GM18511 (cell line): Measurements from ENCODE around the gene XPO5.
"Not testable (repeated sequence)": the region's sequence is repeated elsewhere in the genome, so short reads cannot be mapped to it uniquely, and the experiment has no call there.

Source experiments
- ATAC-seq: cut with Tn5 transposase; IDR thresholded peaks from one replicate; pipeline ENCODE4 v1.9.1; 2021; ENCODE audit warnings: mild to moderate bottlenecking, moderate library complexity; ENCODE audit not compliant: unreplicated experiment

The XPO5 gene

DNA sequence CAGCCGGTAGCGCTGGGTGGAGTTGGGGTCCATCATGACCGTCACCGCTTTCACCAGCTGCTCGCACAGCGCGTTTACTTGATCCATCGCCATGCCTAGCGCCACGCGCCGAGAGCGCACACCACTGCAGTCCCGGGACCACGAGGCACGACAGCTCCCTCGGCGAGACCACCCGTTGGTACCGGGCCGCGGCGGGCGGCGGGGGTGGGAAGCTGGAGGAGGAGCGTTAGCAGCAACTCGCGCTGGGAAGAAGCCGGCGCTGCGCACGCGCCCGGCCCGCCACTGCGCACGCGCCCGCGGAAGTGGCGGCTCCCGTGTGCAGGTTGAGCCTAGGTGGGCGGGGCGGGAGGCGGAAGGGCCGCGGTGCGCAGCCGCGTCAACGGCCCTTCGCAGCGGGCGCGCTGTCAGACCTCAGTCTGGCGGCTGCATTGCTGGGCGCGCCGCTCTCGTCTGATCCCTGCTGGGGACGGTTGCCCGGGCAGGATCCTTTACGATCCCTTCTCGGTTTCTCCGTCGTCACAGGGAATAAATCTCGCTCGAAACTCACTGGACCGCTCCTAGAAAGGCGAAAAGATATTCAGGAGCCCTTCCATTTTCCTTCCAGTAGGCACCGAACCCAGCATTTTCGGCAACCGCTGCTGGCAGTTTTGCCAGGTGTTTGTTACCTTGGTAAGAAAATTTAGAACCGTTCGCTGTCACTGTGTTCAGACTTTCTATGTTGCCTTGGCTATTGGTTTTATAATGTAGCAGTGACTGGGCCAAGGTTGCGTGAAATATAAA is at the start of gene XPO5, which contains the start of gene POLH:
TSS of gene XPO5 (minus strand) at position 267 of the 780 bp plus-strand sequence. CDS start at position 93, 174 bp downstream.
TSS of gene POLH (plus strand) at position 414 of the 780 bp plus-strand sequence. CDS start 6,135 bp downstream, outside the sequence.
- ATAC-seq = peak; percentile 88

DNA sequence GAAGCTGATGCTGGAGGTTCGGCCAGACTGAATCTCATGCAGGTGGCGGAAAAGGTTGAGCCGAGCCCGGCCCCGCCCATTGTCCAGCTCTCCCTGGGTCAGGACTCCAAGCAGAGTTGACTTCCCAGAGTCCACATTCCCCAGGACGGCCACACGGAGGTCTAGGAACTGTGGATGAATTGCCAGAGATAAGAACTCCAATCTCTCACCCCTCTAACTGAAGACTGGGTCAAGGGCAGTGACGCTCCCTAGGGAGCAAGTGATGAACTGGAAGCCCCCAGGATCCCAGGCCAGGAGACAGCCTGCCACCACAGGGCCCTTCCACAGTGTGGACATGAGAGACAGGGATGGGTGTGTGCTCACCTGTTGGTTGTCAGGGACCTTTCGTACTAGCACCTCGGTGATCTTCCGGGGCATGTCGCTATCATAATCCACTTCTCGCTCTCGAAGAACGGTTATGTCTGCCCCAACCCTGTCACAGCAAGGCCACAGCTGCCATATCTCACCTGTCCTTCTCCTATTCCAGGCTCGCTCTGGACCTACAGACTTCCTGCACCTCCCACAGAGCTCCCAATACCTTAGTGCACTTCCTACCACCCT is 49.7 kb upstream of the XPO5 start:
- no peak for ATAC-seq

DNA sequence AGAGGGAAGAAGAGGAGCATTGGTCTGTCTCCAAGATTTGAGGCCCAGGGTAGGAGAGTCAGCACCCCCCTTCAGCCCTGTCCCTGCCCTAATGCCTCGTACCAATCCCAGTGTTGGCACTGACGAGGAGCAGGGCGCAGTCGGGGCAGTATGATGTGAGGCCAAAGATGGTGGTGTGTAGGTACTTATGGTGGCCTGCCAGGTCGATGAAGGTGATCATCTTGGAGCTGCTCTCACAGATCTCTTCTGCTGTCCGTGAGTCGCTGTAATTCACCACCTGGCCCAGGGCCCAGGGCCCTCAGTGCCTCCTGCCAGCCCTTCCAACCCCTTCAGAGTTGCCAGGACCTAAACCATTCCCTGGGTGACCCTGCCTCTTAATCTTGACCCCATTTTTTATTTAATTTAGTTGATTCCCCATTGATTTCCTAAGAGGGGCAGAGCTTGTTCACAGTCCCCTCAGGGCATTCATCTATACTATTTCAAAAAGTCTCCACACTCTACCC is 49.0 kb upstream of the XPO5 start:
- ATAC-seq = no peak

DNA sequence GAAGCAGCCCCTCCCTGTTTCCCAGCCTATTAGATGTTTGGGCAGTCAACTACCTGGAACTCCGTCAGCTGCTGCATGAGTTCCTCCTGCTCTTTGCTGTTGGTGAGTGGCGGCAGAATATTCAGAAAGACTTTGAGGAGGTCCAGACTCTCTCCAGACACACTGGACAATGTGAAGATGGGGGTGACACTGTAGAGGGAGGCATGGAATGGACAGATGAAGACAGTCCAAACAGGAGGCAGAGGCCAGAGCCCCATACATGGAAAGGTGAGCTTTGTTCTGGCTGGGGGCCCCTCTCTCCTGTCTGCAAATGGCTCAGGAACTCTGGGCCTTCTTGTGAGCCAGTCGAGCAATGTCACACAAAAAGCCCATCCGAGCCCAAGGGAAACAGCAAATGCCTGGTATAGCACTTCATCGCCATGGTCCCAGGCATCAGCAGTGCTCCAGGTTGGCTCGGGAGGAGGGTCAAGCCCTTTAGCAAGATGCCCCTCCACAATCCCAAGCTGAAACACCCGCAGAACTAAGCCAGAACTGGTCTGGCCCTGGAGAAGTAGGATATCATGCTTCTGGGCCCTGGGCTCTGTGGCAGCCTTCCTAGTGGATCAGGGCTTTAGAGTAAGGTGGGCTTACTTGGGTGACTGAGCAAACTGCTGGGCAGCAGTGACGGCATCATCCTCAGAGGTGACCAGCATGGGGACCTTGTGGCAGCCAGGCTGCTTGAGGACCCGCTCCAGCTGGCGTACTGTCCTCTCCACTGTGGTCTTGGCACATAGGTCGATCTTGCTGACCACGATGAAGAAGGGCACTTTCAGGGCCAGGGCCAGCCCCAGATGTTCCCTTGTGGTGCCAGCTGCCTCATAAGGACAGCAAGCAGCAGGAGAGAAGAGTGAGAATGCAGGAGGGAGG is 48.3 kb upstream of the XPO5 start:
- ATAC-seq = no peak

DNA sequence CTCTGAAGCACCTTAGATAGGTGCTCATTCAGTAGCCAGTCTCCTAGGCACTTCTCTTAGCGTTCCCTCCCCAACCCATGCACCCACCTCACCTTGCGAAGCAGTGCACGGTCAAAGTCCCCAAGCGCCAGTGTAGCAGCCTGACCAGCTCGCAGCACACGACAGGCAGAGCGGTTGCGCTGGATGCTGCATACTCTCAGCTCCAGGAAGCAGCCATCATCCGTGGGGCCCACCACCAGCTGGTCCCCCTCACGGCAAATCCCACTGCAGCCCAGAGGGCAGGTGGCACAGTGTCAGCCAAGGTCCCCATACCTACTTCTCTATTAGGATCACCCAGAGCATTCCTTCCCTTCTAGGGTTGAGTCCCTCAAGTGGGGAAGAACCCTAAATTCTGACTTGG is 46.7 kb upstream of the XPO5 start:
- no peak for ATAC-seq

DNA sequence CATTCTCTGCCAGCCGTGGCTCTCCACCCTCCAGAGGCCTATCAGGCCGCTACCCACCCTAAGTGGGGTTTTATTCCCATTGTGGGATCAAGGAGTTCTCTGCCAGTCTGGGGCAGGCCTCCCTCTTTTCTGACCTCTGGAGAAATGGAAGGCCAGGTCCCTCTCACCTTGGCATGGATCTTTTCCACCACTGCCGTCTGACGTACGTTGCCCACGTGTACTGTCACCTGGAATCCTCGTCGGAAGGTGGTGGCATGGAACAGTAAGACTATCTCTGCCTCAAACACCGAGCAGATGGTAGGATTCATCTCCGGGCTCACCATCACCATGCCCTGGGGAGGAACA is 46.0 kb upstream of the XPO5 start:
- ATAC-seq = no peak

DNA sequence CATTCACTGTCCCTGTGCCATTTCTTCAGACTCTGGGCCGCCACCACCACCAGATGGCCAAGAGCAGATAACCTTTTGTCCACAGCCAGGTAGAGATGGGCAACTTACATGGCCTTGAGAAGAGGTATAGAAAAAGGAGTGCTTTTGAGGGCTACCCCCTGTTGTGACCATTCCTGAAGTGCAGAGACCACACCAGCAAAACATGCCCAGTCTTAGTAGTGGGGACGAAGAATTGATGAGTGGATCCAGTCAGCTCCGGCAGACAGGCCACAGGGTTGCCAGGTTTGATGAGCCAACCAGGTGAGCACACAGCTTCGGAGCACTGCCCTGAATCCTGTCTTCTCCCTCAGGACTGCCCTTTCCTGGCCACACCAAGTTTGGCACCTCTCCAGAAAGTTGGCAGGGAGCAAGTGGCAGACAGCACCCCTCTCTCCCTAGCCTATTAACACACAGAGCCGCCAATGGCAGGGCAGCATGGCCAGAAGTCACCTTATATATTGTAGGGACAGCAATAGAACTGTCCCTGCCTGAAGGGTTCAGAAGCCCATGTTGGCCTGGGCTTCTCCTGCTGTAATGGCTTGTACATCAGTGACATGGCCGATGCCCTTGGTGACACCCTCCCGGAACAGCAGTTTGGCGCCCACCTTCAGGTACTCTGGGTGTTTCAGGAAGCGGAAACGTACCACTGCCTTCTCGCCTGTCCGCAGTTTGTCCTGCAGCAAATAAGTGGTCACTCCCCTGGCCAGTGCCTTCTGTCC is 45.4 kb upstream of the XPO5 start:
- ATAC-seq = no peak

DNA sequence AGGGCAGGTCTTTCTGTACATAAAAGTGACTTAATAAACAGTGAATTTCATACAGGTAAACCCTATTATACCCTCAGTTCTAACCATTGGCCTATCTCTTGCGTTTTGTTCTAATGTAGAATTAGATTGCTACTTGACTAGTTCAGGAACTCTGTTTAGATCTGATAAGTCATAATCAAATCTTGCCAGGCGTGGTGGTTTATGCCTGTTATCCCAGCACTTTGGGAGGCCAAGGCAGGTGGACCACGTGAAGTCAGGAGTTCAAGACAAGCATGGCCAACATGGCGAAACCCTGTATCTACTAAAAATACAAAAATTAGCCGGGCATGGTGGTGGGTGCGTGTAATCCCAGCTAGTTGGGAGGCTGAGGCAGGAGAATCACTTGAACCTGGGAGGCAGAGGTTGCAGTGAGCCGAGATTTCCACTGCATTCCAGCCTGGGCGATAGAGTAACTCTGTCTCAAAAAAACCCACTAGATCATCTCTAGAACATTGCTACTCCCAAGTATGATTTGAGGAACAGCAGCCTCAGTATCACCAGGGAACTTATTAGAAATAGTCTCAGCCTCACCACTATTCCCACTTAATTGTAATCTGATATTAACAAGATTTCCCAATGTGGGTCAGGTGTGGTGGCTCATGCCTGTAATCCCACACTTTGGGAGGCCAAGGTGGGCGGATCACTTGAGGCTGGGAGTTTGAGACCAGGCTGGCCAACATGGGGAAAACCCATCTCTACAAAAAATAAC is 41.1 kb upstream of the XPO5 start:
- no peak for ATAC-seq

DNA sequence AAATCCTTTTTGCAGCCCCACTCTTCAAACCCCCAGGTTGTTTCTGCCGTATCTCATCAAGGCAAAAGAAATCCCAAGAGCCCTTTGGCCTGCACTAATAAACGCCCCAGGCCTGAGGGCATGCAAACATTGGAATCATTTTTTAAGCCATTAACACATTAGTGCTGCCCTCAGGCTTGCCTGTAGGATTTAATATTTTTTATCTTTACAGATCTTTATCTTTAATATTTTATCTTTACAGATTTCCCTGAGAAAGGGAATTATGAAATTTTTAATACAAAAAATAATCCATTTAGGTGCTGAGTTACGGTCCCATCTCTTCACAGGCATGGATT is 38.5 kb upstream of the XPO5 start:
- ATAC-seq = no peak

DNA sequence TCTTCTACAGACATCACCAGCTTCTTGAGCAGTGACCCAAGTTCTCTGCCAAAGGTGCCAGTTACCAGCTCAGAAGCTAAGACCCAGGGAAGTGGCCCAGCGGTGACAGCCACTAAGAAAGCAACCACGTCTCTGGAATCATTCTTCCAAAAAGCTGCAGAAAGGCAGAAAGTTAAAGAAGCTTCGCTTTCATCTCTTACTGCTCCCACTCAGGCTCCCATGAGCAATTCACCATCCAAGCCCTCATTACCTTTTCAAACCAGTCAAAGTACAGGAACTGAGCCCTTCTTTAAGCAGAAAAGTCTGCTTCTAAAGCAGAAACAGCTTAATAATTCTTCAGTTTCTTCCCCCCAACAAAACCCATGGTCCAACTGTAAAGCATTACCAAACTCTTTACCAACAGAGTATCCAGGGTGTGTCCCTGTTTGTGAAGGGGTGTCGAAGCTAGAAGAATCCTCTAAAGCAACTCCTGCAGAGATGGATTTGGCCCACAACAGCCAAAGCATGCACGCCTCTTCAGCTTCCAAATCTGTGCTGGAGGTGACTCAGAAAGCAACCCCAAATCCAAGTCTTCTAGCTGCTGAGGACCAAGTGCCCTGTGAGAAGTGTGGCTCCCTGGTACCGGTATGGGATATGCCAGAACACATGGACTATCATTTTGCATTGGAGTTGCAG is 38.0 kb upstream of the XPO5 start:
- ATAC-seq = no peak

DNA sequence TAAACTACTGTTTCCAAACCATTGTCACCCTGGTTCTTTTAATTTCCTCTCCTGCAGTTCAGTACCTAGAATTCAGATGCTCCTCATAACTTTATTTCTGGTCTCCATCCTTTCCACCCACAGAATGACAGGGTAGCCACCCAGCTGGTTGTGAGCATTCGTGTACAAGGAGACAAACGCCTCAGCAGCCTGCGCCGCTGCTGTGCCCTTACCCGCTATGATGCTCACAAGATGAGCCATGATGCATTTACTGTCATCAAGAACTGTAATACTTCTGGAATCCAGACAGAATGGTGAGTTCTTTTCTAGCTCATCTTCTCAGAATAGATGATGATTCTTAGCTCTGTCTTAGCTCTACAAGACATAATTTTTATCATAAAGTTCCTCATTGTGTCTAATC is 34.6 kb upstream of the XPO5 start:
- ATAC-seq = no peak

DNA sequence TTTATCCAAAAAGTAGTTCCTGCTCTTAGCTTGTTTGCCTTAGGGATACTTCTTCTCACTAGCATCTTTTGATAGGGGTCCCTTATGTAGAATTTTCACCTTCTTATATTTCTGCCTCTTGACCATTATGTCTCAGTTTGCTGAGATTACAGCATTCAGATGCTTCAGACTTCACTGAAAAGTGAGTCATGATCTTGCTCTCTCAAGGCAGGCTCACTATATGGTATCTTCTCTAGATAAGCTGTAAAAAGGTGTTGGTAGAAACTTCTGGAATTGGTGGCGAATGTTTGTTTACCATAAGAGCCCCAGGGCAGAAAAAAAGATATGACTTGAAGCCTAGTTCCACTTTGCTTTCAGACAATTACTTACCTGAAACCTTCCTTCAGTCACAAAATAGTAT is 33.6 kb upstream of the XPO5 start:
- no peak for ATAC-seq

DNA sequence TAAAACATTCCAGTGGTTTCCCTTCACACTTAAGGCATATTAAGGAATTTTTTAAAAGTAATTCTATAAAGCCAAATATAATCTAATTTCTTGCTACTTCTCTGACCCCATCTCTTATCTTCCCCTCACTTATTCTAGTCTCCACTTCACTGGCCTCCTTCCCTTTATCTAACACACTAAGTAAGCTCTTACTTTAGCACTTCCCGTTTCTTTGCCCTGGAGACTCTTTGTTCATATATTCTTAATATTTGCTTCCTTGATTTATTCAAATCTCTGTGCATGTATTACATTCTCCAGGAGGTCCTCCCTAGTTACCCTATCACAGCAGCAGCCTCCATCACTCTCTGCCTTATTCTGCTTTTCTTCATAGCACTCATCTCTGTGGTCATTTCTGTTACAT is 33.0 kb upstream of the XPO5 start:
- ATAC-seq = no peak

DNA sequence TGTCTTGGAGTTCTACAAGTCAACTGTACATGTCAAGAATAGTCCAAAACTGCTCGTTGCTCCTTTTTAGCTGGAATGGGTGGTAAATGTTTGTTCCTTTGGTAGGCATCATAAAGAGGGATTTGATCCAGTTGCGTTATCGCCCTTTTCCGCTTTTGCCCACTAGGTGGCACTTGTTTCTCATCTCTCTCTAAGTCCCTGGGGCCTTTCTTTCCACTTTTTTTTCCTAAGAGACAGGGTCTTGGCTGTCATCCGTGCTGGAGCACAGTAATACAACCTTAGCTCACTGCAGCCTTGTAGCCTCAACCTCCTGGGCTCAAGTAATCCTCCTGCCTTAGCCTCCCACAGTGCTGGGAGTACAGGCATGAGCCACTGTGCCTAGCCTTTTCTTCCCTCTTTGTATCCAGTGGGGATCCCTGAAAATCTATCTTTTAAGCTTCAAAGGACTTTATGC is 32.5 kb upstream of the XPO5 start:
- no peak for ATAC-seq

DNA sequence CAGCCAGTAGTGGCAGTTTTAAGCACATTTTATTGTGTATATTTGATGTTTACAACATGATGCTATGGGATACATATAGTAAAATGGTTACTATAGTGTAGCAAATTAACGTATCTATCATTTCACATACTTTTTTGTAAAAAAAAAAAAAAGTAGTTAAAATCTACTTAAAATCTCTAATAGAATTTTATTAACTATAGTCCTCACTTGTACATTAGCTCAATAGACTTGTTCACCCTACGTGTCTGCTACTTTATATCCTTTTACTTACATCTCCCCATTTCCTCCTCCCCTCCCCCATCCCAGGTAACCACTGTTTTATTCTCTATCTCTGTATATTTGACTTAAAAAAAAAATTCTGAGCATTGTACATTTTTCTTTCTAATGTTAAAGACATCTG is 30.2 kb upstream of the XPO5 start:
- no peak for ATAC-seq

DNA sequence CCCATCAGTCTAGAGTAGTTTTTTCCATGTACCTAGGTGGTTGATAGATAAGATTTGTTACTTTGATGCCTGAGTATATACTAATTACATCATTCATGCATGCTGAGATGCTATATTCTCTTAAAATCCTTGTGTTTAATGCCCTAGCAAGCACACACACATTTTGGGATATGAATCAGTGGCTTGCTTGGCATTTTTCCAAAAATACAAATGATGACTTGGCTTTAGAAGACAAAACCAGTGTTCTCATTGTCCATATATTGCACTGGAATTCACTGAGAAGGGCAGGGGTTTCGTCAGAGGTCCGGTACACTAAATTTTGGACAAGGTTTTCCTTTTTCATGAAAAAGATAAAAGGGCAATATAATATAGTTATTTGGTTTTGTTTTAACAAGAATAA is 28.3 kb upstream of the XPO5 start:
- ATAC-seq = no peak

DNA sequence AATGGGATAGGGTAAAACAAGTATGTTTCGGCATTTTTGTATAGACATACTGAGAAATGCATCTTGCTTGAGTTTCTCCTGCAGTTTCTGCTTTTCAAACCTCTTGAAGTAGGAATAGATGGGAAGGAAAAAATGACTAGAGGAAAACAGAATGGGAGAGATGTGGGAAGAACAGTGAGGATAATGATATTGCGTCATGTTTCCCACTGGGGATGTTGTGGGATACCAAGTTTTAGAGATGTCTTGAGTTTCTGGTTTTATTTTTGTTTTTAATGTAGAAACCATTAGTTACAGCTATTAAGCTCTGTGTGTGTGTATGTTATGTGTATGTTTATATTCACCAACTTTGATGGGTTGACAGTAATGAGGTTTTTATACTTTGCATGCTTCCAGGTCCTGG is 24.8 kb upstream of the XPO5 start:
- no peak for ATAC-seq

DNA sequence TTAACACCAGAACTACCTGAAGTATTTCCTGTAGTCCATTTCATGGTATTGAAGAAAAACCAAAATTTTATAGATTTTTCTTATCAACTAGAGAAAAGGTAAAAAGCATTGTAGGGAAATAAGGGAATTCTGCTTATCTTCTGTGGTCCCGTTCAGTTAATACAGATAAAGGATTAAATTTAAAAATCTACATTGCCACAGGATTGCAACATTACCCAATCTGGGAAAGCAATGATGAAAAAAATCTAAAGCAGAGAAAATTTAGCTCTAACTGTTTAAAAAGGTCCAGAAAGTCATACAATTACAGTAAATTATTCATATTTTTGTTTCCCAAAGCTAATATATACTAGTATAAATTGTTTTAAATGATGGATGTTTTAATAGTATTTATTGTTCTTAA is 18.1 kb upstream of the XPO5 start:
- ATAC-seq = no peak

DNA sequence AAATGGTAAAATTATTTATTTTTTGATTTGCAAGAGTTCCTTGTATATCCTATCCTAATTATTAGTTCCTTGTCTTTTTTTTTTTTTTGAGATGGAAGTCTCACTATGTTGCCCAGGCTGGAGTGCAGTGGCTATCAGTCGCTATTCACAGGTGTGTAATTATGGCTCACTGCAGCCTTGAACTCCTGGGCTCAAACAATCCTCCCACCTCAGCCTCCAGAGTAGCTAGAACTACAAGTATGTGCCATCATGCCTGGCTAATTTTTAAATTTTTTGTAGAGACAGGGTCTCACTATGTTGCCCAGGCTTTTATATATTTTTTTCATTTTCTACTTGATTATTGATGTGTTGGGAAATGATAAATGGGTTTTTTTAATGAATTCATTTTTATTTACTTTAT is 13.7 kb upstream of the XPO5 start:
- not testable (repeated sequence) for ATAC-seq

DNA sequence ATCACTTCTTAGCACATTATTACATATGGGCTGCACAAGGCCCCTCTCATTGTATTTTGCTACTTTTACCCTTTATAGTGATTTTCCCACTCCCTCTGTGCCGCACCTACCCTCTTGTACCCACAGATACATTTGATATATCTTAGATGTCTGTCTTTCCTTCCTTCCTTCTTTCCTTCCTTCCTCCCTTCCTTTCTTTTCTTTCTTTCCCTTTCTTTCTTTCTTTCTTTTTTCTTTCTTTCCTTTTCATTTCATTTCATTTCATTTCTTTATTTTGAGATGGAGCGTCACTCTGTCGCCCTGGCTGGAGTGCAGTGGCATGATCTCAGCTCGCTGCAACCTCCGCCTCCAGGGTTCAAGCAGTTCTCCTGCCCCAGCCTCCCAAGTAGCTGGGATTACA is 12.4 kb upstream of the XPO5 start:
- ATAC-seq = no peak
